Activated CD8-positive, alpha-beta memory T cell treated with anti-CD3 and anti-CD28 coated beads for 4 hours (primary cell): Measurements from ENCODE around the gene GRIP1.

Experiments
- DNase-seq, 2 donors: peaks; one replicate each; pipeline ENCODE4 v3.0.0-alpha.2; 2020; ENCODE audit warnings: low read depth in 2 of 2

GRIP1 gene

DNA sequence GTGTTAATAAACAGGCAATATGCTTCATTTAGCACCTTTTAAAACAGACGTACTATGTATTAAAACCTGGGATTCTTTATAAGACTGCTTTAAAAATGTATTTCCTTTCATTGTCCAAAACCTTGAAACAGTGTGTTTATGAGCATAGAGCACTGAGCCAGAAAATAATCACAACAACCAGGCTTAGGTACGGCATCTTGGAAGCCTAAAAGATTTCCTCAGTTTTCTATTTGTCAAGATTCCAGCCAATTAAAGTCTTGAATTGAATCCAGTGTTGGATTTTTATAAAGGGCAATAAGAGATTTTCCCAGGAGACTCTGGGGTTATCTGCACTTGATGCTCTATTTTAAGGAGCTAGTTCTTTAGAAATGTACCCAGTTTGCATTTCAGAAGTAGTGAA is 80.3 kb downstream of the GRIP1 start:
- no peak for DNase-seq

DNA sequence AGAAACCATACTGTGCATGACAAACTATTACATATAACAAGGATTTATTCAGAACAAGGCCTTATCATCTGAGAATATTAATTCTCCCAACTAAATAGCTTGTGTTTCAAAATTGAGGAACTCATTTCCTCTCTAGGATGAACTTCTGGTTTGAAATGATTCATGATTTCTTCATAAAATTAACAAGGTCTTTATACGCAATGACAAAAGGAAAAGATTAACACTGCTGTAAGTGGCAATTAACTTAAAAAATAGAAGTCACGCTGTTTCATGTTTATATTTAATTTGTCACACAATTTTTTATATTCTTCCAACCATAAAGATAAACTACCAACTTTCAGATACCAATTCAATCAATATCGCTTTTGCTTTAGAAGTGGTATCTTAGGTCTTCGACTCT is 80.8 kb downstream of the GRIP1 start:
- no peak for DNase-seq

- no peak for DNase-seq
Measured at GRCh38 chr12:66596199-66596598, 82.7 kb downstream of the GRIP1 start.

DNA sequence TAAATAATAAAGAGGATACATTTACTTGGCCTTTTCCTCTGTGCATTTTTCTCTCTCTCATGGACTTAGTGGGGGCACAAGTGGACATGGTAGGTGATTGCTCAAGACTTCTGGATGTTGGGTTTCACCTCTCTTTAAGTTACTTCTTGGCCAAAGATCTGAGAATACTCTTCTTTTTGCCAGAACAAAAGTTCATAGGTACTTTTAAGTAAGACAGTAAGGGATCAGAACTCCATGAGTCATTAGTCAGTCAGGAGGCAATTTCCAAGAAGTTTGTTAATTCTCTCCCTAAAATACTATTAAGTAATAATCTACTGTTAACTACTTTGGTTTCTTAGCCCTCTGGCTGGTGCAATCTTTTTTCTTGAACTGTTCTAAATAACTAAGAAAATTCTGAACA is 84.2 kb downstream of the GRIP1 start:
- DNase-seq, result no peak

DNA sequence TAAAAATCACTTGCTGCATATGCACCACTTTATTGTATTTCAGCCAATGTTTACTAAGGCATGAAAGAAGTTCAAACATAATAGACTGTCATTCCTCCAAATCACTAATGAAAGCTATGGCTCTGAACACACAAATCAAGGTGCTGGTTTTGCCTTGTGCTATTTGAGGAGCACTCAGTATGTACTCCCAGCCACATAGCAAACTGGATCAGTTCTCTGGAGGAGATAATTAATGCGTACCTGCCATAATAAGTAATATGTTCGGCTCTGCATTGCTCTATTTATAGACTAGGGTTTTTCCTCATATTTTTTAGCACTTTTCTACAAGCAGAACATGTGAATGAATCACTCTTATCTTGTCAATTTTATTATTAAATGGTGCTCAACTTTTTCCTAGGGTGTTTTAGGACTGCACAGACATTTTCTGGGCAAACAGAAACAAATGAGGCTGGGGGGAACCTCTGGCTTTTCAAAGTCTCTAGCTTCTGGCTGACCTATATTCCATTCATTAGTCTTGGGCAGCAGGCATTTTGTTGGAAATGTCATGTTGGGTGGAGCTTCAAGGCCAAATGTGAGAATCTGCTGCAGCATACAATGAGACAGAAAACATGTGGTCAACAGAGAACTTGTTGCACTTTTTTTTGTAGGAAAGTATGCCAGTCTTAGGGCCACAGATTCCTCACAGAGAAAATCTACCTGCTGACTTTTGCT is 88.4 kb downstream of the GRIP1 start:
- no peak for DNase-seq

- DNase-seq, result no peak
Measured at GRCh38 chr12:66589095-66589494, 89.8 kb downstream of the GRIP1 start.

DNA sequence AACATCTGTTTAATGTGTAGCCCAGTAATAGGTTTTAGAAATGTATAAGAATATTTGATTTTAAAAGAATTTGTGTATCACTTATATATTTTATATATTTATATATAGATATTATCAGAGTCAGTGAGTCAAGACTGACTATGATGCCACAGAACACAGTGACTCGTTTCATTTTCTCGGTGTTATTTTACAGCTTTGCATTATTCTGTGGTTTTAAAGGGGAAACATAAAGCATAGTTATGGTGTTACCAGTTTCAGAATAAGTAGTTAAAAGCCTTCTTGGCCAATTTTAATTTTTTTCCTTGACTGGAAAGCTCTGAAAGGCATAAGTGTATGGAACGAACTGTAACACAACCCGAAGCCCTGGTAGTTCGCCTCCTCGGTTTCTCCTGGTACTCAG is 91.0 kb downstream of the GRIP1 start:
- DNase-seq, result no peak

DNA sequence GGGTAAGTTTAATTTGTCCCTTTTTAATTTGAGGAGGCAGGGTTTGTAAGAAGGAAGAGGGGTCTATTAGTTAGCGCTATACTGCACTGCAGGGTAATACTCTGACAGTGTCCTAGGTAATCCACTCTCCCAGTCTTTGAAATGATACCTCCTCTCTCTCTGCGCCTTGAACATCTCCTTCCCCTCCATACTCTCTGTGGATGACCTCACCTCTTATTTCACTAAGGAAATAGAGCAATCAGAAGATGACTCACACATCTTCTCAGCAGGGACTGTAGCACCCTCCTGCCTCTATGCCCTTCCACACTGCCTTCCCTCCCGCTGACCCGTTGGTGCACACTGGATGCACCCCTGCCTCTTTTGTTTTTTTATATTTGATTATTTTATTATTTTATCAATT is 94.2 kb downstream of the GRIP1 start:
- no peak for DNase-seq

GRCh38 chr12:66573605-66574004 is 105.3 kb downstream of the GRIP1 start:
- no peak for DNase-seq

DNA sequence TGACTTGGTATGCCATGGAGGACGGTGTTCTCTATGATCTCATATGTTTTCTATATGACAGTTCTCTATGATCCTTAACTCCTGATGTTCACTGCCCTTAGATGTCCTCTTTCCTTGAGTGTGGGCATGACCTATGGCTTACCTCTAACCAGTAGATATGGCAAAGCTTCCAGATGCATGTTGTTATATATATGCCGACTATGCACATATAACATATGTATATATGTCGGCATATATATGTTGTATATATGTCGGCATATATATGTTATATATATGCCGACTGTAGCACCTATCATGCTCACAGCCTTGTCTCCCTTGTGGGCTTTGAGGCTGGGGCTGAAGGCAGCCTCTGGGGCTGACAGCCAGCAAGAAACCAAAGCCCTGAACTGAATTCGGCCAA is 106.0 kb downstream of the GRIP1 start:
- DNase-seq, result no peak

DNA sequence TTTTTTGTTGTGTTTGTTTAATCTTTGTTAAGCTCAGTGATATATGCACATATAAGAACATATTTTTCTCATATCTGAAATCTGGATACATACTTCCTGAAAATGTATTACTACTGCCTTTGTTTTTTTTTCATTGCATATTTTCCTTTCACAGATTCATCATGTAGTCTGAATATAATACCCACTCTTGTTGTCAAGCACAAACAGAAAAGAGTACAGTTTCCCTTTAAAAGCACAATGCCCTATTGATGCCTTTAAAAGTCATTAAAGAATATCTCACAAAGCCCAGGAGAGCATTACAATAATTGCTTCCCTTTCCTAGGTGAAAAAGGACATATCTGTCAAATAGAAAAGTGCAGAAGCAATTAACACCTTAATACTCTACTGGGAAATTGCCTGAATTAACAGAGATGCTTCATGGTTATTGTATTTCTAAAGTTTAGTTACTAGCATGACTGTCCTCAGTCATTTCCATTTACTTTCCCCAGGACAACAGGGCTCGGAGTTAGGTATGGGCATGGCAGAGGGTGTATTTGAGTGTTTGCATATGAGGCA is 107.4 kb downstream of the GRIP1 start:
- no peak for DNase-seq

DNA sequence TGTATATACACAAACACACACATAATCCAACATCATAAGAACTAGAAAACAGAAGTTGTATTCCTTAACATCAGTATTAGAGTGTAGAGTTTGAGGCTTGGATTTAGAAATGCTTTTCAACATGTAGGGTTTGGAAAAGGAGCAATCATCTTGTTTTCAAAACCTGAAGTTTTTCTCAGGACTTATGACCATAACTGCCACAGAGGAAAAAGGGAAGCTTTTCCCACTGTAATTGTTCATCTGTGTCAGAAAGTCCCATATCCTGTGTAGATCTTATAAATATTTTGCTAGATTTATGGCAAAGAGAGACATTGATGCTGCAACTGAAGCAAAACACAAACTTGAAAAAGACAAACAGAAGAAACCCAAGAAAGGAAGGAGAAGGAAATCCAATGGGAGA is 115.7 kb downstream of the GRIP1 start:
- DNase-seq, result no peak

GRCh38 chr12:66555113-66555512 is 123.8 kb downstream of the GRIP1 start:
- no peak for DNase-seq

DNA sequence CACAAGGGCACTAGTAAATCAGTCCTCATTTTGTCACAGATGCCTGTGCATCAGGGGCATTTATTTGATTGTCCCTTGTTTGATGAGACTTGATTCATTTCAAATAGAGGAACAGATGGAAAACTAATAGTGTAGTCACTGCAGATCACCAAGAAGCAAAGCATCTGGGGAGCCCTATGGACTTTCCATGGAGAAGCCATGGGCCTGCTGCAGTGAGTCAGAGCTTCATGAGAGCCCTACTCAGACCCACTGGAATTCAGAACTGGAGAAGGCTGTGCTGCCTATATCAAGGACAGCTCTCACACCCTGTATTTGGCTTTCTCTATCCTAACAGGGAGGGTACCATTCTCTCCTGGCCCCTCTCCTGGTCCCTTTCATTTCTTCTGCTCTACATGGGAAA is 126.2 kb downstream of the GRIP1 start:
- no peak for DNase-seq

DNA sequence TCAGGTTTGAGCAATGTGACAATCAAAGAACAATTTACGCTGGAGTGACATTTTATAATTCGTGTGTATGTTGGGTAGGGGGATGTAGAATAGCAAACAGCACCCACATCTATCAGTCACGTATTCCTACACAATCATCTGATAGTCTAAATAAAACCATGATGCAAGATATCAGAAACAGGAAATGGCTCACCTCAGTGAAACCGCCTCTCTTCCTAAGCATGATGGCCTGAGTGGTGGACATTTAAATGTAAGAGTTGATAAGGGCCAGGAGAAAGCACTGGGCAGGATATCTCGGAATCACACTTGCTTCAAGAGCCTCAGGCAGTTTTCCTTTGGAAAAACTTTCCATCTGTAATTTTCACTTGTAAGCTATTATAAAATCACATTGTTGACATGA is 128.2 kb downstream of the GRIP1 start:
- no peak for DNase-seq

DNA sequence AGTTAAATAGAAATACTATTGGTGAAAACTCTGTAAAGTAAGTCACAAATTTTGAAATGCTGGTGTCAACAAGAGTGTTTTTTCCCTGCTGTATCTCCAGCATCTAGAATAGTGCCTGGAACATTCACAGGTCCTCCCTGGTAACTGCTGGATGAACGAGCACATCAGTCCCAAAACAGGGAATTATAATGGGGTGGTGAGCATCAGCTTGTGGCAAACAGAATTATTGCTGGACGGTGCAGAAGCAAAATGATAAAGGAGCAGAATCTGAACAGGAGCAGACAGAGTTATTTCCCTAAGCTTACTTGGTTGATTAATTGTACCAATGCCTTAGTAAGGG is 129.9 kb downstream of the GRIP1 start:
- DNase-seq, result no peak

DNA sequence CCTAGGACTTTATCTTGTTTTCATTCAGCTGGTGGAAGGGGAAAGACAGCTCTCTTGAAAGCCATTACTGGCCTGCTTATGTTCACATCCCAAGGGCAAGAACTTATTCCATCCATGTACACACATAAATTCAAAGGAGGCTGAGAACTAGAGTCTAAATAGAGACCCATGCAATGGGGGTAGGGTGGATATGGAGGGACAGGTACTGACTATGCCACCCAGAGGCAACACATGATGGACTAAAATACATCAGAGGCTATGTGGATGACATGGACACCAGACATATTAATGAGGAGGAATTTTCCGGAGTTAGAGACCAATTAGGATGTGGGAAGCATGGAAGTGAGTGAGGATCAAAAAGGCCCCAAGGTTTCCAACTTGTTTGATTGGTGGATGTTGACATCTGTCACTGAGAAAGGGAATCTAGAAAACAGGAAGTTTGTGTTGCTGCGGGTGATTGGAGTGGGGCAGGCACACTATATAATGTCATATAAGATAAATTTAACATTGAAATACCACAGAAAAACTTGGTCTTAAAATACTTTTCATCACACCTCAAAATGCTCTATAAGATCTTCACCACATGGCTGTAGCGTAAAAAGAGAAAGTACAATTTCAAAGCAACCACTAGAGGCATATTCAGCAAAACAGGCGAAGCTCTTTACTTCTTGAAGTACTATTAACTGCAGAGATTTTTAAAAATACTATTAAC is 130.4 kb downstream of the GRIP1 start:
- no peak for DNase-seq

DNA sequence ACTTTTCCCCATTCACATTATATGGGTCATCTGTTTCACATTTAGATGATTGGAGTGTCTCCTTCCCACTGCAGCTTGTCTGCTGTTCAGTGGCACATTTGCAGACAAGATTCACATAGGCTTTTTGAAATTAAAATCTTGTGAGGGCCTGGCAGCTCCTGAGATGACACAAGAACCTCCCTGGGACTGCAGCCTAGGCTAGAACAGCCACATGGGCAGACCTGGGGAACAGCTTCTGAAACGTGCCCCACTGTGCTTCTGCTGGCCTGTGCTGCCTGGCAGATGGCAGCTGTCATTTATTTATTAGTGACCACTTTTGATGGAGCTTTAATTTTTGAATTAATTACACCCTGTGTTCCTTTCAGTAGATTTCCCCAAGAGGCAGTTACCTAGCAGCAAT is 137.4 kb downstream of the GRIP1 start:
- no peak for DNase-seq

DNA sequence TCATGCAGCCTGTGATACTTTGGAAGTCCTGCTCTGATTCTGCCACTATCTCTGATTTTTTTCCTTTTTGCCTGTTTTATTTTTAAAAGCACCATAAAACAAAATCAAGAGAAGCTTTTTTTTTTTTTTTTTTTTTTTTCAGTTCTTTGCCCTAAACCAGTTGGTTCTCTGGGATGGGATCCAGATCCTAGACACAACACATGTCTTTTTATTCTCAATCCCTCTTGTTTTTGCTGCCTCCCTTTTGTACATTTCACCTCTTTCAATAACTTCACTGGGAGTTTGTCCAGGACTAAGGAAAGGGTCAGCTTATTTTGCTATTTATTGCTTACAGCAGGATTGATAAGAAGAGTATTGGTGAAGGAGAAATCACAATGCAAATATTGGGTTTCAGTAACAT is 139.4 kb downstream of the GRIP1 start:
- no peak for DNase-seq

- DNase-seq, result no peak
Measured at GRCh38 chr12:66538970-66539369, 139.9 kb downstream of the GRIP1 start.

DNA sequence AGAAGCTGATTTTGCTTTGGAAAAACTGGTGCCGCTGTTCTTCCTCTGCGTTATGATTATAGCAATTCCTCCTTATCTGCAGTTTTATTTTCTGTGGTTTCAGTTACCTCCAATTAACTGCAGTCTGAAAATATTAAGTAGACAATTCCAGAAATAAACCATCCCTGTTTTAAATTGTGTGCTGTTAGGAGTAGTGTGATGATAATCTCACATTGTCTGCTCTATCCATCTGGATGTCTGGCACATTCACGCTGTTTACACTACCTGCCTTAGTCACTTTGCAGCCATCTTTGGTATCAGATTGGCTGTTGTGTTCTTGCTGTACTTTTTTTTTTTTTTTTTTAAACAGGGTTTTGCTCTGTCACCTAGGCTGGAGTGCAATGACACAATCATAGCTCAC is 141.0 kb downstream of the GRIP1 start:
- DNase-seq, result no peak

DNA sequence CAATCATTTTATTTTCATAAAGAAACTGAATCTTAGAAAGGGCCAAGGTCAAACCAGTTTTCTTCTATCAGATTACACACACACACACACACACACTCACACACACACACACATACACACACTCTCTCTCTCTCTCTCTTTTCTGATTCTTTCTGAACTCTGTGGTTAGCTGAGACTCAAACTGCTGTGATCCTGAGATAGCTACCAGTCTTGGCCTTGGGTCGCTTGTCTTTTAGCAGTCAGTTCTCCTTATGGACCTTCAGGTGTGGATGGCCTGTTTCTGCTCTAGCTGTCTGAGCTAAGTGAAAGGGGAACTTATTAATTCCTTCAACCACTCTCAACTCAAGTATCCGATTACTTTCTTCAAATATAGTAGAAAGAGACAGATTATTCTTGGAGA is 145.1 kb downstream of the GRIP1 start:
- no peak for DNase-seq

- DNase-seq, result no peak
Measured at GRCh38 chr12:66531766-66532165, 147.1 kb downstream of the GRIP1 start.

- no peak for DNase-seq
Measured at GRCh38 chr12:66529934-66530333, 148.9 kb downstream of the GRIP1 start.
